ENCODE results near the gene NDUFC2.

NDUFC2 gene

DNA sequence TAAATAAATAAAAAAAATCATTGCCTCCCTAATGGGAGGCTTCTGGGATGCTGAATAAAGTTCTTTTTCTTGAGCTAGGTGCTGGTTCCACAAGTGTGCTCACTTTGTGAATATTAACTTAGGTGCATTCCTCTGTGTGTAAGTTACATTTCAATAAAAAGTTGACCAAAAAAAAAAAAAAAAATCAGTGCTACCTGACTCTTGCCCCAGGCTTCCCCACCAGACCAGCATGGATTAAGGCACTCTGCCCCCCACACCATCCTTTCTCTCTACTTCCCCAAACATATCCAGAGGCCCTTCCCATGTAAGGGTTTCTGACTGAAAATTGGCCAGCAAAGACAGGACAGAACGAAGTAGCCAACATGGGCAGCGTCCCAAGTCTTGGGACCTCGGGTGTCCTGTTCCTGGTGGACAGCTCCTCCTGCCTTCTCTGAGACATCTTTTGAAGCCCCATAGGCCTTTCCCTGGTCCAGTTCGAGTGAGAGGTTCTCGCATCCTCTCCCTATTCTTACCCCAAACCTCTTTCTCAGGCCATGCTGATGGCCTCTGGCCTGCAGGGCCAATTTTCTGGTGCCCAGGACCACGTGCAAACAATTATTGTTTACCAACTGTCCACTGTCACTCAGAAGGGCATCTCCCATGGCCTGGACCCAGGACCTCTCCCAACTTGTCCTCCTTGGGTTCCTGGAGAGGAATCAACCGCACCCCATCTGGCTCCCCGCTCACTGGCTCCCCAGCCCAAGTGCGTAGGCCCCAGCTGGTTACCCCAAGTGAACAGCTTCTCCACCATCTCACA, 41.6 kb downstream of the NDUFC2 start:
- in situ Hi-C loops (cut with HindIII; ENCODE audit: low sequenced_read_pairs) = no loop called here
- DNase-seq (ENCODE audit: low read depth) = no peak
- TF ChIP-seq, protein P1, sequence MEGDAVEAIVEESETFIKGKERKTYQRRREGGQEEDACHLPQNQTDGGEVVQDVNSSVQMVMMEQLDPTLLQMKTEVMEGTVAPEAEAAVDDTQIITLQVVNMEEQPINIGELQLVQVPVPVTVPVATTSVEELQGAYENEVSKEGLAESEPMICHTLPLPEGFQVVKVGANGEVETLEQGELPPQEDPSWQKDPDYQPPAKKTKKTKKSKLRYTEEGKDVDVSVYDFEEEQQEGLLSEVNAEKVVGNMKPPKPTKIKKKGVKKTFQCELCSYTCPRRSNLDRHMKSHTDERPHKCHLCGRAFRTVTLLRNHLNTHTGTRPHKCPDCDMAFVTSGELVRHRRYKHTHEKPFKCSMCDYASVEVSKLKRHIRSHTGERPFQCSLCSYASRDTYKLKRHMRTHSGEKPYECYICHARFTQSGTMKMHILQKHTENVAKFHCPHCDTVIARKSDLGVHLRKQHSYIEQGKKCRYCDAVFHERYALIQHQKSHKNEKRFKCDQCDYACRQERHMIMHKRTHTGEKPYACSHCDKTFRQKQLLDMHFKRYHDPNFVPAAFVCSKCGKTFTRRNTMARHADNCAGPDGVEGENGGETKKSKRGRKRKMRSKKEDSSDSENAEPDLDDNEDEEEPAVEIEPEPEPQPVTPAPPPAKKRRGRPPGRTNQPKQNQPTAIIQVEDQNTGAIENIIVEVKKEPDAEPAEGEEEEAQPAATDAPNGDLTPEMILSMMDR (IDR thresholded peaks at IDR 0.05; ENCODE audit: low read depth, low read length, missing control alignments) = no peak
- no peak overlapping the region for H3K4me3 ChIP-seq (ENCODE audit: low read depth, low read length)

DNA sequence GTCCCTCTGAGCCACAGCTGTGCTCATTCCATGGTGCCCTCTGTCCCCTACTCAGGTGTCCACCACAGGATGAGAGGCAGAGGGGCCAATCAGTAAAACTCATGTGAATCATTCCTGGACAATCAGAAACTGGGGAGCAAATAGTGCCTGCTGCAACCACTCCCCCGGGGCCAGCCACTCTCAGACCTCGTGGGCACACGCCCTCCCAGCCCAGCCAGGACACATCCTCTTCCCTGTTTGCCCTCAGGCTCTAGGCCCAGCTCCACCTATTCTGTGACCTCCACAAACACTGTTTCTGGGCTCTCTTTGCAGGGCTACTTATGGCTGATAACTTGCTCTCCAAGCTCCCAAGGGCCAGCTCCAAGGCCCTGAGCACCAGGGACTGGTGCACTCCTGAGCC, 42.6 kb downstream of the NDUFC2 start:
- in situ Hi-C loops (cut with HindIII; ENCODE audit: low sequenced_read_pairs) = no loop called here
- DNase-seq (ENCODE audit: low read depth) = no peak
- TF ChIP-seq, protein P1 (IDR thresholded peaks at IDR 0.05; ENCODE audit: low read depth, low read length, missing control alignments) = no peak
- no peak overlapping the region for H3K4me3 ChIP-seq (ENCODE audit: low read depth, low read length)

DNA sequence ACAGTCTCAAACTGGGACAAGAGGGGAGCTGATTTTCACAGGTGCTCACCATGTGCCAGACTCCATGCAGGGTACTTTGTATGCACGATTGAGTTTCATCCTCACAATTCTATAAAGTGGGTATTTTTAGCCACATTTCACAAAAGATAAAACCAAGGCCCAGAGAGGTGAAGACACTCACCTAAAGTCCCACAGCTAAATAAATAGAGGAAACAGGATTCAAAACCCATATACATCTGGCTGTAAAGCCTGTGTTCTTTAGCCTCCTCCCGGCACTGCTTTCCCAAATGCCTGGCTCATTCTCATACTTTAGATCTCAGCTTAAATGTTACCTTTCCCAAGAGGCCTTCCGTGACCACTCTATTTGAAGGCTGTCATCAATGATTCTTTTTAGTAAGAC, 43.3 kb downstream of the NDUFC2 start:
- in situ Hi-C loops (cut with HindIII; ENCODE audit: low sequenced_read_pairs) = no loop called here
- TF ChIP-seq, protein P1 (IDR thresholded peaks at IDR 0.05; ENCODE audit: low read depth, low read length, missing control alignments) = no peak
- DNase-seq (ENCODE audit: low read depth) = no peak
- no peak overlapping the region for H3K4me3 ChIP-seq (ENCODE audit: low read depth, low read length)

DNA sequence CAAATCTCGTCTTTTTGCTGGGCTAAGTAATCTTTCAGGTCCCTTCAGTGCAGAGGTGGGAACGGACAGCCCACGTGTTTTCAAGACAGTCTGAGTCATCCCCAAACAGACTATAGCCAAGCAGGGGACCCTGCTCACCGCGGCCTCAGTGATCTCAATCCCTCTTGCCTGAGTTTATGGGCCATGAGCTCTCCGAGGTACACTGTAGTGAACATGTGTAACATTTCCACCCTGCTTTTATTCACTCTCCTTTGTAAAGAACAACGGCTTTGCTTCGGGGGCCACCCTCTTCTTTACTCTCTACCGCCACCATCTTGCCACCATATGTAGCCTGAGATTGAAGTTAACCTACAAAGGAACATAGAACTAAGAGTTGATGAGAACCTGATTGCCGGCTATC, 45.0 kb downstream of the NDUFC2 start:
- TF ChIP-seq, protein P1 (IDR thresholded peaks at IDR 0.05; ENCODE audit: low read depth, low read length, missing control alignments) = no peak
- no peak for DNase-seq (ENCODE audit: low read depth)
- no peak overlapping the region for H3K4me3 ChIP-seq (ENCODE audit: low read depth, low read length)
- in situ Hi-C loops (cut with HindIII; ENCODE audit: low sequenced_read_pairs) = no loop called here

DNA sequence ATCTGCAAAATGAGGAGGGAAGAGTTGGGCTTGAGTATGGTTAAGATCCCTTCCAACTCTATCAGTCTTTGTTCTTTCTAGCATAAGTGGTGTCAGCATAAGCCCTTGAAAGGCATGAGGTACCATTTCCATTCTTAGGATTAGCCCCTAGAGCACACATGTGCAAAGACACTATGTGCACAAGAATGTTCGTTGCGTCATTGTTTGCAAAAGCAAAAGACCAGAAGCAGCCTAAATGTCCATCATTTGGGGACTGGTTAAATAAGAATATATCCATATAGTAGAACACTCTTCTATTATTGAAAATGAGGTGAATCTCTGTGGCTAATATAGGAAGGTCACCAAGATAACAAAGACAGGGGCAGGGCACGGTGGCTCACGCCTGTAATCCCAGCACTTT, 46.6 kb downstream of the NDUFC2 start:
- DNase-seq (ENCODE audit: low read depth) = no peak
- in situ Hi-C loops (cut with HindIII; ENCODE audit: low sequenced_read_pairs) = no loop called here
- no peak overlapping the region for H3K4me3 ChIP-seq (ENCODE audit: low read depth, low read length)
- TF ChIP-seq, protein P1 (IDR thresholded peaks at IDR 0.05; ENCODE audit: low read depth, low read length, missing control alignments) = no peak

DNA sequence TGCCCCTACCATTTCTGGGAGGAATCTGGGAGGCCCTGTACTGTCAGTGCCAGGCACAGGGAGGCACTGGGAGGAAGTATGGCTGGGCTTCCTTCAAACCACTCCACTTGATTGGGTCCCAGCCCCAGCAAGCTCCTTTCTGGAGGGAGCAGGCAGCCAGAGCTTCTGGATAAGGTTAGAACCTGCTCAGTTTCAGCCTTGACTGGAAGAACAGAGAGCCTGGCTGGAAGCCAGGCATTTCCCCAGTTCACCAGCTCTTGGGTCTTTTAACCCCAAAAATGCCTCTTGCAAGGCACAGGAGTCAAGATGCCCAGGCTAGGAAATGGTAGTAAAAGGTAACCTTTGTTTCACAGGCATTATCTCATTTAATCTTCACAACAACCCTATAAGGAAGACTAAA, 47.6 kb downstream of the NDUFC2 start:
- TF ChIP-seq, protein P1 (IDR thresholded peaks at IDR 0.05; ENCODE audit: low read depth, low read length, missing control alignments) = no peak
- in situ Hi-C loops (cut with HindIII; ENCODE audit: low sequenced_read_pairs) = no loop called here

More for the DNA sequence above, 47.6 kb downstream of the NDUFC2 start:
- H3K4me3 ChIP-seq (ENCODE audit: low read depth, low read length) = no peak overlapping the region
- no peak for DNase-seq (ENCODE audit: low read depth)

Data from astrocyte of the cerebellum (primary cell).